Liver (tissue), 9 donors: Measurements from ENCODE around the gene ADGRA1. TPM values are rescaled to one million over a fixed set of nuclear protein-coding genes. Genes with fewer than 3 reads are reported as not detected.
"Not testable (repeated sequence)": the region's sequence is repeated elsewhere in the genome, so short reads cannot be mapped to it uniquely, and the experiment has no call there.

Experiments used
- DNase-seq: peaks from one replicate; pipeline ENCODE4 v3.0.0-alpha.2; 2017; ENCODE audit warnings: low spot score
- H3K27ac ChIP-seq, 2 donors: one replicate each; pipeline ENCODE4 v1.7.0; 2013; ENCODE audit warnings: inconsistent platforms in 2 of 2, low read length in 2 of 2, control low read depth in 1 of 2, low read depth in 1 of 2, mild to moderate bottlenecking in 1 of 2
- H3K27me3 ChIP-seq, 4 donors: one replicate each; pipeline versions ENCODE4 v1.6.1 to v1.7.0; 2013; ENCODE audit warnings: low read length in 3 of 4, inconsistent platforms in 1 of 4, mild to moderate bottlenecking in 1 of 4, moderate library complexity in 1 of 4; ENCODE audit not compliant: control insufficient read depth in 4 of 4, insufficient read depth in 4 of 4
- H3K36me3 ChIP-seq, 4 donors: one replicate each; pipeline versions ENCODE4 v1.6.1 to v1.7.0; 2013; ENCODE audit warnings: low read length in 3 of 4, mild to moderate bottlenecking in 3 of 4, low read depth in 1 of 4, moderate library complexity in 1 of 4; ENCODE audit not compliant: control insufficient read depth in 4 of 4, insufficient read depth in 3 of 4
- H3K4me1 ChIP-seq, 4 donors: one replicate each; pipeline versions ENCODE4 v1.6.1 to v1.7.0; 2013; ENCODE audit warnings: low read length in 3 of 4, mild to moderate bottlenecking in 3 of 4, moderate library complexity in 1 of 4; ENCODE audit not compliant: control insufficient read depth in 4 of 4, insufficient read depth in 4 of 4
- H3K4me3 ChIP-seq, 3 donors: one replicate each; pipeline versions ENCODE4 v1.6.1 to v1.7.0; 2013; ENCODE audit warnings: low read length in 3 of 3, control low read depth in 1 of 3, low read depth in 1 of 3, mild to moderate bottlenecking in 1 of 3
- H3K9ac ChIP-seq, 2 donors: one replicate each; pipeline ENCODE4 v1.7.0; 2013; ENCODE audit warnings: low read length in 2 of 2, mild to moderate bottlenecking in 2 of 2, moderate library complexity in 2 of 2, control low read depth in 1 of 2, low read depth in 1 of 2
- H3K9me3 ChIP-seq, 4 donors: one replicate each; pipeline versions ENCODE4 v1.6.1 to v1.7.0; 2013; ENCODE audit warnings: low read length in 3 of 4; ENCODE audit not compliant: control insufficient read depth in 4 of 4
- EGR1 ChIP-seq, 2 donors: IDR thresholded peaks; 2 replicates each; pipeline ENCODE4 v1.6.1; 2016 to 2018; ENCODE audit warnings: antibody characterized with exemption in 2 of 2, low read depth in 2 of 2
- FOXA1 ChIP-seq: IDR thresholded peaks from 2 replicates; pipeline ENCODE4 v1.6.1; 2016; ENCODE audit warnings: antibody characterized with exemption
- FOXA2 ChIP-seq: IDR thresholded peaks from 2 replicates; pipeline ENCODE4 v1.6.1; 2016; ENCODE audit warnings: antibody characterized with exemption
- GABPA ChIP-seq, 2 donors: IDR thresholded peaks in 1 of 2; conservative IDR thresholded peaks in 1 of 2; 2 replicates each; pipeline ENCODE4 v1.6.1; 2016; ENCODE audit warnings: antibody characterized with exemption in 2 of 2, mild to moderate bottlenecking in 1 of 2, moderate library complexity in 1 of 2
- HNF4A ChIP-seq, 2 donors: conservative IDR thresholded peaks; 2 replicates each; pipeline ENCODE4 v1.6.1; 2016; ENCODE audit warnings: antibody characterized with exemption in 2 of 2, mild to moderate bottlenecking in 2 of 2
- HNF4G ChIP-seq: IDR thresholded peaks from 2 replicates; pipeline ENCODE4 v1.6.1; 2016; ENCODE audit warnings: antibody characterized with exemption
- JUND ChIP-seq, 2 donors: IDR thresholded peaks; 2 replicates each; pipeline ENCODE4 v1.6.1; 2016; ENCODE audit warnings: antibody characterized with exemption in 2 of 2
- NR2F2 ChIP-seq: IDR thresholded peaks from 2 replicates; pipeline ENCODE4 v1.6.1; 2016; ENCODE audit warnings: antibody characterized with exemption
- RAD21 ChIP-seq, 2 donors: IDR thresholded peaks; 2 replicates each; pipeline ENCODE4 v1.6.1; 2016; ENCODE audit warnings: antibody characterized with exemption in 2 of 2, mild to moderate bottlenecking in 2 of 2
- RXRA ChIP-seq, 2 donors: IDR thresholded peaks; 2 replicates each; pipeline ENCODE4 v1.6.1; 2017 to 2018; ENCODE audit warnings: antibody characterized with exemption in 2 of 2, mild to moderate bottlenecking in 1 of 2
- SP1 ChIP-seq: IDR thresholded peaks from 2 replicates; pipeline ENCODE4 v1.6.1; 2018; ENCODE audit warnings: antibody characterized with exemption, mild to moderate bottlenecking
- YY1 ChIP-seq: IDR thresholded peaks from 2 replicates; pipeline ENCODE4 v1.6.1; 2016; ENCODE audit warnings: antibody characterized with exemption, mild to moderate bottlenecking
- ZBTB33 ChIP-seq: IDR thresholded peaks from 2 replicates; pipeline ENCODE4 v1.6.1; 2016; ENCODE audit warnings: antibody characterized with exemption
- WGBS: extraction: QIAGEN DNeasy Blood & Tissue Kit; methylation state at CpG from one replicate; pipeline ENCODE4 v1.1.7; 2013; 5-methylcytosine and 5-hydroxymethylcytosine counted together
- polyA plus RNA-seq, 2 donors: library from polyadenylated mRNA; stranded (reverse) in 1 of 2; unstranded in 1 of 2; fragments of 200-250 nt in 1 of 2; fragments of >200 nt in 1 of 2; fragmentation: Nextera tagmentation in 1 of 2; extraction: Ambion mirVana in 1 of 2; gene quantifications; one replicate each; pipeline versions ENCODE4 v1.2.1 to v1.2.3, GENCODE V29; 2013 to 2015
- total RNA-seq, 2 donors: library from RNA; depleted of rRNA; stranded (reverse); fragments of >200 nt; gene quantifications; one replicate each; pipeline ENCODE4 v1.2.3, GENCODE V29; 2014
- TF ChIP-seq, protein P1 (sequence below): fragments of 150-350 bp; IDR thresholded peaks from 2 replicates; pipeline ENCODE4 v1.5.1; 2017; ENCODE audit warnings: improper control_type of control experiment, low read depth, low read length; ENCODE audit not compliant: missing input control
- TF ChIP-seq, protein P2 (sequence below): IDR thresholded peaks from 2 replicates; pipeline ENCODE4 v1.6.1; 2016; ENCODE audit warnings: antibody characterized with exemption
- TF ChIP-seq, protein P3 (sequence below): IDR thresholded peaks from 2 replicates; pipeline ENCODE4 v1.6.1; 2016; ENCODE audit warnings: antibody characterized with exemption, mild to moderate bottlenecking
- TF ChIP-seq, protein P4 (sequence below): IDR thresholded peaks from 2 replicates; pipeline ENCODE4 v1.6.1; 2016; ENCODE audit warnings: antibody characterized with exemption
- donor health status: healthy.
- donor health status: healthy.
- donor health status: healthy.
- donor health status: healthy.
- donor health status: healthy.

ADGRA1 gene
- total and polyA plus RNA-seq, 4 donors = 0.08 to 0.70 (median 0.12) TPM; not detected in 1

GRCh38 chr10:133151071-133151470 is 63.3 kb downstream of the ADGRA1 start:
- H3K9ac ChIP-seq, DNase-seq, H3K36me3 ChIP-seq, H3K4me1 ChIP-seq, H3K27ac ChIP-seq, H3K4me3 ChIP-seq, H3K27me3 ChIP-seq: not testable (repeated sequence)
- 91% methylated on average over 3 of the region's 3 CpGs for WGBS
- peaks cover 0 to 11% (median under 1%) of the 10 kb centered on the region in 4 donors for H3K9me3 ChIP-seq

- Histone ChIP-seq H3K4me3 (no peak overlapping the region), H3K27me3 (peaks cover 0 to 9% (median 0%) of the 10 kb centered on the region in 4 donors), H3K9ac (no peak overlapping the region), H3K9me3 (peaks cover 0 to 11% (median under 1%) of the 10 kb centered on the region in 4 donors), H3K4me1 (no peaks in the 10 kb centered on the region), H3K36me3 (peaks cover 0 to 2% (median 0%) of the 10 kb centered on the region in 4 donors), H3K27ac (no peak overlapping the region)
- DNase-seq = no peak
- TF ChIP-seq, protein P1, sequence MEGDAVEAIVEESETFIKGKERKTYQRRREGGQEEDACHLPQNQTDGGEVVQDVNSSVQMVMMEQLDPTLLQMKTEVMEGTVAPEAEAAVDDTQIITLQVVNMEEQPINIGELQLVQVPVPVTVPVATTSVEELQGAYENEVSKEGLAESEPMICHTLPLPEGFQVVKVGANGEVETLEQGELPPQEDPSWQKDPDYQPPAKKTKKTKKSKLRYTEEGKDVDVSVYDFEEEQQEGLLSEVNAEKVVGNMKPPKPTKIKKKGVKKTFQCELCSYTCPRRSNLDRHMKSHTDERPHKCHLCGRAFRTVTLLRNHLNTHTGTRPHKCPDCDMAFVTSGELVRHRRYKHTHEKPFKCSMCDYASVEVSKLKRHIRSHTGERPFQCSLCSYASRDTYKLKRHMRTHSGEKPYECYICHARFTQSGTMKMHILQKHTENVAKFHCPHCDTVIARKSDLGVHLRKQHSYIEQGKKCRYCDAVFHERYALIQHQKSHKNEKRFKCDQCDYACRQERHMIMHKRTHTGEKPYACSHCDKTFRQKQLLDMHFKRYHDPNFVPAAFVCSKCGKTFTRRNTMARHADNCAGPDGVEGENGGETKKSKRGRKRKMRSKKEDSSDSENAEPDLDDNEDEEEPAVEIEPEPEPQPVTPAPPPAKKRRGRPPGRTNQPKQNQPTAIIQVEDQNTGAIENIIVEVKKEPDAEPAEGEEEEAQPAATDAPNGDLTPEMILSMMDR = no peak
- no peak for TF ChIP-seq ZBTB33
- WGBS = 32% methylated on average over 9 of the region's 9 CpGs
Observed at GRCh38 chr10:133151543-133151972, 63.8 kb downstream of the ADGRA1 start.

DNA sequence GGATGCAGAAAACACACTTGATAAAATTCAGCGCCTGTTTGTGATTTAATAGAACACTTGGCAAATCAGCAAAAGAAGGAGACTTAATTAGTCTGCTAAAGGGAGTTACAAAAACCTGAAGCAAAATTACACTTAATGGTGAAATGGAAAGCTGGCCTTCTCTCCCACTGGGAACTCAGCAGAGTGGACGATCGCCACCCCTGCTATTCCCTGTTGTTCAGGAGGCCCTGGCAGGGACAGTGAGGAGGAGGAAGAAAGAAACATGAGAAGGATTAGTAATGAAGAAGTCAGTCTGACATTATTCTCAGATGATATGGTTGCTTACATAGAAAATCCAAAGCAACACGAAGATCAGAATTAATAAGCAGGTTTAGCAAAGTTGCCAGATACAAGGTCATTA is 66.7 kb downstream of the ADGRA1 start:
- peaks cover 0 to 9% (median 0%) of the 10 kb centered on the region in 4 donors for H3K27me3 ChIP-seq
- WGBS = 83% methylated on average over 4 of the region's 4 CpGs
- H3K27ac ChIP-seq = no peak overlapping the region
- no peaks in the 10 kb centered on the region for H3K4me1 ChIP-seq
- peaks cover 0 to 7% (median 0%) of the 10 kb centered on the region in 4 donors for H3K9me3 ChIP-seq
- no peak for DNase-seq
- no peak overlapping the region for H3K9ac ChIP-seq
- no peak overlapping the region for H3K4me3 ChIP-seq
- no peaks in the 10 kb centered on the region for H3K36me3 ChIP-seq
- TF ChIP-seq JUND (IDR thresholded peaks at IDR 0.05) (no peak), FOXA2 (no peak), HNF4A (conservative IDR thresholded peaks at IDR 0.05) (no peak), HNF4G (no peak), GABPA (IDR thresholded peaks at IDR 0.05 in 1 of 2, conservative IDR thresholded peaks at IDR 0.05 in 1 of 2) (no peak), EGR1 (IDR thresholded peaks at IDR 0.05; ENCODE audit: low read depth in 2 of 2) (no peak), NR2F2 (no peak), FOXA1 (no peak), RAD21 (IDR thresholded peaks at IDR 0.05) (no peak), YY1 (no peak), RXRA (IDR thresholded peaks at IDR 0.05) (no peak), SP1 (no peak)
- TF ChIP-seq, protein P2, sequence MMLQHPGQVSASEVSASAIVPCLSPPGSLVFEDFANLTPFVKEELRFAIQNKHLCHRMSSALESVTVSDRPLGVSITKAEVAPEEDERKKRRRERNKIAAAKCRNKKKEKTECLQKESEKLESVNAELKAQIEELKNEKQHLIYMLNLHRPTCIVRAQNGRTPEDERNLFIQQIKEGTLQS = no peak
- TF ChIP-seq, protein P3, sequence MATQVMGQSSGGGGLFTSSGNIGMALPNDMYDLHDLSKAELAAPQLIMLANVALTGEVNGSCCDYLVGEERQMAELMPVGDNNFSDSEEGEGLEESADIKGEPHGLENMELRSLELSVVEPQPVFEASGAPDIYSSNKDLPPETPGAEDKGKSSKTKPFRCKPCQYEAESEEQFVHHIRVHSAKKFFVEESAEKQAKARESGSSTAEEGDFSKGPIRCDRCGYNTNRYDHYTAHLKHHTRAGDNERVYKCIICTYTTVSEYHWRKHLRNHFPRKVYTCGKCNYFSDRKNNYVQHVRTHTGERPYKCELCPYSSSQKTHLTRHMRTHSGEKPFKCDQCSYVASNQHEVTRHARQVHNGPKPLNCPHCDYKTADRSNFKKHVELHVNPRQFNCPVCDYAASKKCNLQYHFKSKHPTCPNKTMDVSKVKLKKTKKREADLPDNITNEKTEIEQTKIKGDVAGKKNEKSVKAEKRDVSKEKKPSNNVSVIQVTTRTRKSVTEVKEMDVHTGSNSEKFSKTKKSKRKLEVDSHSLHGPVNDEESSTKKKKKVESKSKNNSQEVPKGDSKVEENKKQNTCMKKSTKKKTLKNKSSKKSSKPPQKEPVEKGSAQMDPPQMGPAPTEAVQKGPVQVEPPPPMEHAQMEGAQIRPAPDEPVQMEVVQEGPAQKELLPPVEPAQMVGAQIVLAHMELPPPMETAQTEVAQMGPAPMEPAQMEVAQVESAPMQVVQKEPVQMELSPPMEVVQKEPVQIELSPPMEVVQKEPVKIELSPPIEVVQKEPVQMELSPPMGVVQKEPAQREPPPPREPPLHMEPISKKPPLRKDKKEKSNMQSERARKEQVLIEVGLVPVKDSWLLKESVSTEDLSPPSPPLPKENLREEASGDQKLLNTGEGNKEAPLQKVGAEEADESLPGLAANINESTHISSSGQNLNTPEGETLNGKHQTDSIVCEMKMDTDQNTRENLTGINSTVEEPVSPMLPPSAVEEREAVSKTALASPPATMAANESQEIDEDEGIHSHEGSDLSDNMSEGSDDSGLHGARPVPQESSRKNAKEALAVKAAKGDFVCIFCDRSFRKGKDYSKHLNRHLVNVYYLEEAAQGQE = no peak
- TF ChIP-seq, protein P4, sequence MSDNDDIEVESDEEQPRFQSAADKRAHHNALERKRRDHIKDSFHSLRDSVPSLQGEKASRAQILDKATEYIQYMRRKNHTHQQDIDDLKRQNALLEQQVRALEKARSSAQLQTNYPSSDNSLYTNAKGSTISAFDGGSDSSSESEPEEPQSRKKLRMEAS = no peak
- TF ChIP-seq, protein P1 = no peak
